BLaER1 treated with 17β-estradiol and CSF1 and Interleukin-3, amounts not matched to agents 10 nM and 100 nM (cell line): ENCODE measurements around the gene NOS1AP.

Experiments used
- H3K27ac ChIP-seq, 11 experiments: shearing (Covaris generic); formaldehyde crosslinking; 2 replicates each; pipeline ENCODE4 v1.8.1; 2022
- H3K27me3 ChIP-seq, 11 experiments: shearing (Covaris generic); formaldehyde crosslinking; 2 replicates each; pipeline ENCODE4 v1.8.1; 2022
- H3K36me3 ChIP-seq, 11 experiments: shearing (Covaris generic); formaldehyde crosslinking; 2 replicates each; pipeline ENCODE4 v1.8.1; 2022
- H3K4me1 ChIP-seq, 10 experiments: shearing (Covaris generic); formaldehyde crosslinking; 2 replicates each; pipeline ENCODE4 v1.8.1; 2022
- H3K4me2 ChIP-seq, 11 experiments: shearing (Covaris generic); formaldehyde crosslinking; 2 replicates each; pipeline ENCODE4 v1.8.1; 2022
- H3K4me3 ChIP-seq, 10 experiments: shearing (Covaris generic); formaldehyde crosslinking; 2 replicates each; pipeline ENCODE4 v1.8.1; 2022
- H3K9ac ChIP-seq, 11 experiments: shearing (Covaris generic); formaldehyde crosslinking; 2 replicates each; pipeline ENCODE4 v1.8.1; 2022
- H3K9me3 ChIP-seq, 11 experiments: shearing (Covaris generic); formaldehyde crosslinking; replicated peaks in 1 of 11; 2 replicates each; pipeline ENCODE4 v1.8.1; 2022
- H4K20me1 ChIP-seq, 11 experiments: shearing (Covaris generic); formaldehyde crosslinking; 2 replicates each; pipeline ENCODE4 v1.8.1; 2022
- Cebpa-rat ChIP-seq, 11 experiments: shearing (Covaris generic); IDR thresholded peaks; 2 replicates each; pipeline ENCODE4 v1.8.1; 2022

NOS1AP gene

GRCh38 chr1:162248854-162249535, 179.5 kb downstream of the NOS1AP start:
- H3K4me1 ChIP-seq: no peaks in the 10 kb centered on the region; a peak in 1 of 20 replicates
- no peak for TF ChIP-seq Cebpa-rat (IDR thresholded peaks at IDR 0.05)
- H3K9ac ChIP-seq: no peak overlapping the region
- H3K27me3 ChIP-seq: no peaks in the 10 kb centered on the region
- H3K4me2 ChIP-seq: no peak overlapping the region
- no peak overlapping the region for H3K27ac ChIP-seq
- H4K20me1 ChIP-seq: no peaks in the 10 kb centered on the region
- H3K9me3 ChIP-seq: no peaks in the 10 kb centered on the region
- H3K36me3 ChIP-seq: no peaks in the 10 kb centered on the region
- no peak overlapping the region for H3K4me3 ChIP-seq

GRCh38 chr1:162250004-162250730, 180.7 kb downstream of the NOS1AP start:
- peaks cover 0 to 9% (median 4%) of the 10 kb centered on the region in 10 experiments; a peak in 8 of 20 replicates for H3K4me1 ChIP-seq
- no peak for TF ChIP-seq Cebpa-rat (IDR thresholded peaks at IDR 0.05)
- H3K36me3 ChIP-seq: no peaks in the 10 kb centered on the region
- no peak overlapping the region for H3K4me2 ChIP-seq
- no peak overlapping the region for H3K27ac ChIP-seq
- no peak overlapping the region for H3K9ac ChIP-seq
- H3K4me3 ChIP-seq: no peak overlapping the region
- H3K27me3 ChIP-seq: no peaks in the 10 kb centered on the region
- H4K20me1 ChIP-seq: no peaks in the 10 kb centered on the region
- no peaks in the 10 kb centered on the region for H3K9me3 ChIP-seq

DNA sequence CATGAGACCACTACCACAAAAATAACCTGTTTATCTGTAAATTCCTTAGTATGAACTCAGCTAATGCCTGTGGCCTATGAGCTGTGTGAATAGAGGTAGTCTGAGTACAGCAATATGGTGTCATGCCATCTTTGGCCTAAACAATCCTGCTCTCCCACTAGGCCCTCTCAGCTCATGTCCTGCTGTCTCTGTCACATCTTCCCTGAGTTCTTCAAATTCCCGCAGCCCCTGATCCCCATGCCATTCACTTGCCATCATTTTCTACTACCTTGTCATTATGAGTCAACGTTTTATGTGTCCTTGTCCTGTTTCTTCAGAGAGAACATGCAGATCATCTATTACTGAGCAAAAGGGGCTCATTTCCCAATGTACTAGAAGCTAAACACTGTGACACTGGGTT, 181.6 kb downstream of the NOS1AP start:
- Histone ChIP-seq H3K4me1 (peaks cover 0 to 15% (median 6%) of the 10 kb centered on the region in 10 experiments; a peak in 9 of 20 replicates), H3K9me3 (no peaks in the 10 kb centered on the region), H3K27me3 (no peaks in the 10 kb centered on the region), H3K9ac (no peak overlapping the region), H3K36me3 (no peaks in the 10 kb centered on the region), H4K20me1 (no peaks in the 10 kb centered on the region), H3K4me2 (no peak overlapping the region), H3K27ac (no peak overlapping the region), H3K4me3 (no peak overlapping the region)
- TF ChIP-seq Cebpa-rat (IDR thresholded peaks at IDR 0.05): no peak

DNA sequence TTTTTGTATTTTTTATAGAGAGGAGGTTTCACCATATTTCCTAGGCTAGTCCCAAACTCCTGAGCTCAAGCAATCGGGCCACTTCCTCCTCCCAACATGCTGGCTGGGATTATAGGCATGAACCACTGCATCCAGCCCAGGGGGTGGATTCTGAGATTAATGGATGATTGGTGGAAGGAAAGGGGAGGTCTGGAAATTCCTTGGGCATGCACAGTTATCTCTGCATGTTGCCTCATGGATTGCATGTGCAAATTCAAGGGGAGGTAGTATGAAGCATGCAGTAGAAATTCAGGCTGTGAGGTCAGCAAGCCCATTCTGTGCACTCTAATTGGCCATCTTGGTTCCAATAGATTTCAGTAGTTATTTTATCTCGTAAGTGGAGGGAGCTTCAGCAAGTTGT, 182.7 kb downstream of the NOS1AP start:
- no peaks in the 10 kb centered on the region for H3K36me3 ChIP-seq
- H3K4me2 ChIP-seq: no peak overlapping the region
- no peaks in the 10 kb centered on the region for H3K27me3 ChIP-seq
- no peak overlapping the region for H3K27ac ChIP-seq
- no peak for TF ChIP-seq Cebpa-rat (IDR thresholded peaks at IDR 0.05)
- H3K4me3 ChIP-seq: no peak overlapping the region
- no peak overlapping the region for H3K9ac ChIP-seq
- H3K9me3 ChIP-seq: no peaks in the 10 kb centered on the region
- no peaks in the 10 kb centered on the region for H4K20me1 ChIP-seq
- H3K4me1 ChIP-seq: peaks cover 0 to 15% (median 6%) of the 10 kb centered on the region in 10 experiments; a peak in 9 of 20 replicates

GRCh38 chr1:162253790-162254189, 184.3 kb downstream of the NOS1AP start:
- Histone ChIP-seq H3K9me3 (no peaks in the 10 kb centered on the region), H3K4me1 (peaks cover 0 to 15% (median 6%) of the 10 kb centered on the region in 10 experiments; a peak in 9 of 20 replicates), H3K4me3 (no peak overlapping the region), H4K20me1 (no peaks in the 10 kb centered on the region), H3K27ac (no peak overlapping the region), H3K9ac (no peak overlapping the region), H3K36me3 (no peaks in the 10 kb centered on the region), H3K4me2 (no peak overlapping the region), H3K27me3 (no peaks in the 10 kb centered on the region)
- TF ChIP-seq Cebpa-rat (IDR thresholded peaks at IDR 0.05): no peak

- H3K27me3 ChIP-seq: no peaks in the 10 kb centered on the region
- no peak overlapping the region for H3K4me3 ChIP-seq
- H3K9ac ChIP-seq: no peak overlapping the region
- peaks cover 0 to 15% (median 6%) of the 10 kb centered on the region in 10 experiments; a peak in 9 of 20 replicates for H3K4me1 ChIP-seq
- no peak overlapping the region for H3K27ac ChIP-seq
- H3K4me2 ChIP-seq: no peak overlapping the region
- no peaks in the 10 kb centered on the region for H4K20me1 ChIP-seq
- TF ChIP-seq Cebpa-rat (IDR thresholded peaks at IDR 0.05): no peak
- H3K9me3 ChIP-seq: no peaks in the 10 kb centered on the region
- no peaks in the 10 kb centered on the region for H3K36me3 ChIP-seq
Measured at GRCh38 chr1:162256287-162256686, 186.8 kb downstream of the NOS1AP start.

DNA sequence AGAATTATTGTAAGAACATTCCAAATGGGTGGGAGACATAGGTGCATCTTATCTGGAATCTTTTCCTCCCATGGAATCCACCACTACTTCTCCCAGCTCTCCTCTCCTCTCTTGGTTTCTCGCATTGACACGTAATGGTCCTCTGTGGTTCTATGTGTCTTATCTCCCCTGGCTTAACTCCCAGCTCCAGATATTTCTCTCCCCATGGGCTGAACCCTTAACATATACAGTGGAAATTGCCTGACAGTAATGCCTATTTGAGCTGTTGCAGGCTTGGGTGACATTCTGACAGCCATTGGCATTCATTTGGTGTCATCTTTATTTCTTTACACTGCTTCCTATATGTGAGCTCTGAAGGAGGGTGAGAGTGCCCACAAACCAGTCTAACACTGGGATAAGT, 188.9 kb downstream of the NOS1AP start:
- peaks cover 0 to 15% (median 6%) of the 10 kb centered on the region in 10 experiments; a peak in 9 of 20 replicates for H3K4me1 ChIP-seq
- no peak overlapping the region for H3K4me3 ChIP-seq
- H4K20me1 ChIP-seq: no peaks in the 10 kb centered on the region
- H3K27ac ChIP-seq: no peak overlapping the region
- no peaks in the 10 kb centered on the region for H3K9me3 ChIP-seq
- no peak overlapping the region for H3K4me2 ChIP-seq
- no peaks in the 10 kb centered on the region for H3K27me3 ChIP-seq
- no peaks in the 10 kb centered on the region for H3K36me3 ChIP-seq
- no peak overlapping the region for H3K9ac ChIP-seq
- TF ChIP-seq Cebpa-rat (IDR thresholded peaks at IDR 0.05): no peak

GRCh38 chr1:162259894-162260455, 190.5 kb downstream of the NOS1AP start:
- H3K9me3 ChIP-seq: no peaks in the 10 kb centered on the region
- H3K4me3 ChIP-seq: no peak overlapping the region
- no peaks in the 10 kb centered on the region for H3K36me3 ChIP-seq
- peak in 1 of 11 experiments; percentile 23; a peak in 1 of 22 replicates for TF ChIP-seq Cebpa-rat (IDR thresholded peaks at IDR 0.05)
- no peak overlapping the region for H3K4me2 ChIP-seq
- H3K27ac ChIP-seq: no peak overlapping the region
- no peaks in the 10 kb centered on the region for H4K20me1 ChIP-seq
- H3K9ac ChIP-seq: no peak overlapping the region
- no peaks in the 10 kb centered on the region for H3K27me3 ChIP-seq
- peaks cover 0 to 8% (median 4%) of the 10 kb centered on the region in 10 experiments; a peak in 9 of 20 replicates for H3K4me1 ChIP-seq

DNA sequence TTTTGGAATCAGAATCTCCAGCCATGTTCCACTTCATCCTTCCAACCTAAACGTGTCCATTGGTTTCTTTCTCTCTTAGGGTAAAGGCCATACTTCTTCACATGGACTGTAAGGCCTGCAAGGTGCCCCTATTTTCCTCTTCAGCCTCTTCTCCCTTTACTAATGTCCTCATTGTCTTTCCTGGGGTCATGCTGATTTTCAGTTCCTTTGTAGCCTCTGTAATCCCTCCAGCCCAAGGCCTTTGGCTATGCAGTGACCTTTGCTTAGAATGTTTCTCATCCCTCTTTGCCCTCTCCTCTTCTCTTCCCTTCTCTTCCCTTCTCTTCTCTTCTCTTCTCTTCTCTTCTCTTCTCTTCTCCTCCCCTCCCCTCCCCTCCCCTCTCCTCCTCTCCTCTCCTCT, 194.6 kb downstream of the NOS1AP start:
- TF ChIP-seq Cebpa-rat (IDR thresholded peaks at IDR 0.05): no peak
- Histone ChIP-seq H3K36me3 (no peaks in the 10 kb centered on the region), H3K4me2 (no peak overlapping the region), H3K27me3 (no peaks in the 10 kb centered on the region), H3K4me1 (peaks cover 0 to 10% (median 0%) of the 10 kb centered on the region in 10 experiments; a peak in 2 of 20 replicates), H4K20me1 (no peaks in the 10 kb centered on the region), H3K27ac (no peak overlapping the region), H3K9me3 (no peaks in the 10 kb centered on the region), H3K4me3 (no peak overlapping the region), H3K9ac (no peak overlapping the region)
